ENCODE results near the gene KIAA1210.

DNA sequence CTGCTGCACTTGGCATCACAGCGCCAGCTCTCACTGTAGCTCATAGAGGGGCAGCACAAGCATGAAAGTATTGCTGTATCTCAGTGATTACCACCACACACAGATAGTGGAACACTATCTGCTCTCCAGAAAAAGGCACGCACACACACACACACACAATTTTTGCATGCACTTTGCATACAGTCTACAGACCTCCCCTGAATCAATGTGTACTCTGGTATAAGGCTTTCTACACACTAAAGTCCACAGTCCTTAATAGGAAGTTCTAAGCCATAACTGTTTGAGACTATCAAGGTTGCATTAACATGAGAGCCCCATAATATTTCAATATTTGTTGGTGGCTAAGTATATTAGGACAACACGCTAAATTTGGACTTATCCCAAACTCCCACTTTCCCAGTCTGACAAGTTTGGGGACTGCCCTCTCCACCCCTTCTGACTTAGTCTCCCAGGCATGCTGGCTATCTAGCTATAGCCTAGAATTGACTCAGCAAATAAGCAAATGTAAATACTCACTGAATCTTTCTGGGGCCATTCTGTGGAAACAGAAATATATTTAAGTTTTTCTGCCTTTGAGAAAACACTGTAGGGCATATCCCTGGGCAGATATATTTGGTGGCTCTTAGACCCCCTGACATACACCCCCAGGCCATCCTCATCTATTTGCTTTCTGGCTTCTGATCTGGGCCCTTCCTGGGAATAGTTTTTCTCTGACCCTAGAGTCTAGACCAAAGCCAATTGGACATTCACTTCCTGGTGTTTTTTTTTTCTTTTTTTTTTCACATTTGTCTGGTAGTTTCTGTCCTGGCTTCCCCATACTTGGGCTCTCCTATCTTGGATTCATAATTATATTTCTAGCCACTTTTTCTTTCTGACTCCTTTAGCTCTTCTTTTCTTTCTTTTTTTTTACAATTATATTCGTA, 91.2 kb downstream of the KIAA1210 start:
- TF ChIP-seq, protein P1, sequence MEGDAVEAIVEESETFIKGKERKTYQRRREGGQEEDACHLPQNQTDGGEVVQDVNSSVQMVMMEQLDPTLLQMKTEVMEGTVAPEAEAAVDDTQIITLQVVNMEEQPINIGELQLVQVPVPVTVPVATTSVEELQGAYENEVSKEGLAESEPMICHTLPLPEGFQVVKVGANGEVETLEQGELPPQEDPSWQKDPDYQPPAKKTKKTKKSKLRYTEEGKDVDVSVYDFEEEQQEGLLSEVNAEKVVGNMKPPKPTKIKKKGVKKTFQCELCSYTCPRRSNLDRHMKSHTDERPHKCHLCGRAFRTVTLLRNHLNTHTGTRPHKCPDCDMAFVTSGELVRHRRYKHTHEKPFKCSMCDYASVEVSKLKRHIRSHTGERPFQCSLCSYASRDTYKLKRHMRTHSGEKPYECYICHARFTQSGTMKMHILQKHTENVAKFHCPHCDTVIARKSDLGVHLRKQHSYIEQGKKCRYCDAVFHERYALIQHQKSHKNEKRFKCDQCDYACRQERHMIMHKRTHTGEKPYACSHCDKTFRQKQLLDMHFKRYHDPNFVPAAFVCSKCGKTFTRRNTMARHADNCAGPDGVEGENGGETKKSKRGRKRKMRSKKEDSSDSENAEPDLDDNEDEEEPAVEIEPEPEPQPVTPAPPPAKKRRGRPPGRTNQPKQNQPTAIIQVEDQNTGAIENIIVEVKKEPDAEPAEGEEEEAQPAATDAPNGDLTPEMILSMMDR (IDR thresholded peaks at IDR 0.05; ENCODE audit: low read depth, low read length, poor library complexity, severe bottlenecking): no peak
- TF ChIP-seq EZH2phosphoT487 (IDR thresholded peaks at IDR 0.05; ENCODE audit: borderline replicate concordance, low read length): no peak

Measured in DOHH2 (cell line).